ENCODE measurements around the gene B3GNT2. TPM values are rescaled to one million over a fixed set of nuclear protein-coding genes. Genes with fewer than 3 reads are reported as not detected.
A peak's percentile ranks its signal among the peaks of the same experiment; 100 is the strongest.
"Not testable (repeated sequence)": the region's sequence is repeated elsewhere in the genome, so short reads cannot be mapped to it uniquely, and the experiment has no call there.

Gene B3GNT2
- polyA plus RNA-seq, 1 experiment: 9.4 TPM

DNA sequence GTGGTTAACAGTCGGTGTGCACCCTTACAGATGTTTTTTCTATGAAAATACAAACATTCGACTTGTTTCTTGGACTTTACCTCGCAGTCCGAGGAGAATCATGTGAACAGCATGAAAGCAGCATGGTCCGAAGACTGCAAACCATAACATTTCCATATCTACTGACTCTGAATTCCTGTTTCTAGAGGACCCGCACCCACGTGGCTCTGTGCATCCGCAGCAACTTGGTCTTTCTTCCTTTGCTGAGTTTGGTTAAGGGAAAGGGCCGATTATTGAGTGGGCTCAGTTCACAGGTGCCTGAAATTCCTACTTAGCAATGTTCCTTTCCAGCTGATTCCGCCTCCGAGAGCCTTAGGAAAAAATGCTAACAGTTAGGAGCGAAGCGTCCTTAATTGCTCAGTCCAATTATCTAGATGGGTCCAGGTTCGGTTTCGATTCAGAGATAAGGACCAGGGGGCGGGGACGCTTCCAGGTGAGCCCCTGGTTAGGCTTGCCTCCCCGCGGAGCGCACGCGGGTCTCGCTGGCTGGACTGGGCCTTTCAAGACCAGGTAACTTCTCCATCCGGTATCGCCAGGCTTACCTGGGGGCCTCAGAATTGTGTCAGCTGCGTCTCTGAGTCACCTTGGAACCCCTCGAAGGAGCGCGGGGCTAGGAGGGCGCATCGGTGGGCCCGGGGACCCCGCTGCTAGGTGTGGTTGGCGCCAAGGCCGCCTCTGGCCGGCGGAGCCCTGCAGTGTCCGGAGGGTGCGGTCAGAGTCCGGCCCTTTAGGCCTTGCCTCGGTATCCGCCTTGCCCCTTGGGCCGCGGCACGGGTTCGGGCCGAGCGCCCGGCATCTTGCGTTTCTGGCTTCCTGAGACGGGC is 1.1 kb upstream of the B3GNT2 start:
- Histone ChIP-seq H3K27me3 (ENCODE audit: control insufficient read depth, insufficient read depth, low read length) (no peaks in the 10 kb centered on the region), H3K36me3 (ENCODE audit: control insufficient read depth, insufficient read depth, low read length) (no peaks in the 10 kb centered on the region), H3K4me3 (ENCODE audit: low read depth, low read length) (peak overlapping the region; percentile 96)
- CTCF ChIA-PET: interaction anchor here (1.1 kb wide), 1 partner anchor 216 kb away, joined by 4 read pairs; no protein-coding TSS in a partner anchor
- TF ChIP-seq, protein P1, sequence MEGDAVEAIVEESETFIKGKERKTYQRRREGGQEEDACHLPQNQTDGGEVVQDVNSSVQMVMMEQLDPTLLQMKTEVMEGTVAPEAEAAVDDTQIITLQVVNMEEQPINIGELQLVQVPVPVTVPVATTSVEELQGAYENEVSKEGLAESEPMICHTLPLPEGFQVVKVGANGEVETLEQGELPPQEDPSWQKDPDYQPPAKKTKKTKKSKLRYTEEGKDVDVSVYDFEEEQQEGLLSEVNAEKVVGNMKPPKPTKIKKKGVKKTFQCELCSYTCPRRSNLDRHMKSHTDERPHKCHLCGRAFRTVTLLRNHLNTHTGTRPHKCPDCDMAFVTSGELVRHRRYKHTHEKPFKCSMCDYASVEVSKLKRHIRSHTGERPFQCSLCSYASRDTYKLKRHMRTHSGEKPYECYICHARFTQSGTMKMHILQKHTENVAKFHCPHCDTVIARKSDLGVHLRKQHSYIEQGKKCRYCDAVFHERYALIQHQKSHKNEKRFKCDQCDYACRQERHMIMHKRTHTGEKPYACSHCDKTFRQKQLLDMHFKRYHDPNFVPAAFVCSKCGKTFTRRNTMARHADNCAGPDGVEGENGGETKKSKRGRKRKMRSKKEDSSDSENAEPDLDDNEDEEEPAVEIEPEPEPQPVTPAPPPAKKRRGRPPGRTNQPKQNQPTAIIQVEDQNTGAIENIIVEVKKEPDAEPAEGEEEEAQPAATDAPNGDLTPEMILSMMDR (IDR thresholded peaks at IDR 0.05; ENCODE audit: insufficient read depth, low read depth, low read length): no peak
- POLR2A ChIA-PET: no interaction called here
- no peak for DNase-seq (ENCODE audit: low read depth)

- Histone ChIP-seq H3K36me3 (ENCODE audit: control insufficient read depth, insufficient read depth, low read length) (no peaks in the 10 kb centered on the region), H3K27me3 (ENCODE audit: control insufficient read depth, insufficient read depth, low read length) (no peaks in the 10 kb centered on the region), H3K4me3 (ENCODE audit: low read depth, low read length) (peak overlapping the region; percentile 96)
- TF ChIP-seq, protein P1 (IDR thresholded peaks at IDR 0.05; ENCODE audit: insufficient read depth, low read depth, low read length): peak; percentile 20; the same call in 1 of the 2 replicates
- DNase-seq (ENCODE audit: low read depth): no peak
- ChIA-PET POLR2A (no interaction called here), CTCF (interaction anchor here (0.9 to 1.1 kb wide), 2 partner anchors 19 to 215 kb away, joined by 3 to 4 read pairs; no protein-coding TSS in a partner anchor)
Measured at GRCh38 chr2:62196278-62196901, 475 bp downstream of the B3GNT2 start.

DNA sequence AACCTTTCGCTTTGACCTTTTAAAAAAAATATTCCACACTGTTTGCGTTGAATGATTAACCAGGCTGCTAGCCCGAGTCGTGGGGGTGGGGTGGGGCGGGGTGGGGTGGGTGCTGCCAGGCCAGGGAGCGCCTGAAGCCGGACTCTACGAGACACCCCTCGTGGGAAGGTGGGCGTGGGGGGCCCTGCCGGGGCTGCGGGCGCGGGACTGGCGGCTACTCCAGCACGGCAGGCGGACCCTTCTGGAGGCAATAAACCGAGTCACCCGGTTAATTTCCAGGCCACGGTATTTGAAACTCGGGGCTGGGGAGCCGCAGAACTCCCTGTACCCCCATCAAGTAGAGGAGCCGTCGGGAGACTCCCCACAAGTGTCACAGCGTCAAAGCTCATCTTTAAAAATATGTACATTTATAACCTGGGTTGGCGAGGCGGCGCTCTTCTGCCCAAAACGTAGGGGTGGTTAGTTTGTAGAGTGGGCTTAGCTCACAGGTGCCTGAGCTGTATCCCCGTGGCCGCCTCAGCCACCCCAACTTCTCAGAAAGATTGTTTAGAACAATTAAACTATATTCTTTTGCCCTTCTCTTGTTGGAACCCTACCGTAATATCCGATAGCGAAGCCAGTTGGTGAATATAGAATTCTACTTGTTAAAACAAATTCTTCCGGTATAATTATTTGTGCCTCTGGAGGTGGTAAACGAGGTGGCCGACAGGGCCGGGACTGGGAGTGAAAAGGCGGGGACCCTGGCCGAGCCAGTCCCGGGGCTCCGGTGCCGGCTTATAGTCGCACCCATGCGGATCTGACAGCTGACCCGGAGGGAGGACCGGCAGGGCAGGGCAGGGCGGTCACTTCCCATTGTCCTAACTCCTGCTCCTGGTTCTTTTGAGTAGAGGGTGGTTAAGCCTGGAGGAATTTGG is 1.4 kb downstream of the B3GNT2 start:
- peak overlapping the region; percentile 96 for H3K4me3 ChIP-seq (ENCODE audit: low read depth, low read length)
- no peaks in the 10 kb centered on the region for H3K36me3 ChIP-seq (ENCODE audit: control insufficient read depth, insufficient read depth, low read length)
- POLR2A ChIA-PET: no interaction called here
- DNase-seq (ENCODE audit: low read depth): no peak
- CTCF ChIA-PET: interaction anchor here (0.5 to 0.9 kb wide), 2 partner anchors 18 to 109 kb away, joined by 3 read pairs; no protein-coding TSS in a partner anchor
- TF ChIP-seq, protein P1 (IDR thresholded peaks at IDR 0.05; ENCODE audit: insufficient read depth, low read depth, low read length): 0 out of 2 replicates have a peak, but pooled peaks have one; percentile 13
- no peaks in the 10 kb centered on the region for H3K27me3 ChIP-seq (ENCODE audit: control insufficient read depth, insufficient read depth, low read length)

DNA sequence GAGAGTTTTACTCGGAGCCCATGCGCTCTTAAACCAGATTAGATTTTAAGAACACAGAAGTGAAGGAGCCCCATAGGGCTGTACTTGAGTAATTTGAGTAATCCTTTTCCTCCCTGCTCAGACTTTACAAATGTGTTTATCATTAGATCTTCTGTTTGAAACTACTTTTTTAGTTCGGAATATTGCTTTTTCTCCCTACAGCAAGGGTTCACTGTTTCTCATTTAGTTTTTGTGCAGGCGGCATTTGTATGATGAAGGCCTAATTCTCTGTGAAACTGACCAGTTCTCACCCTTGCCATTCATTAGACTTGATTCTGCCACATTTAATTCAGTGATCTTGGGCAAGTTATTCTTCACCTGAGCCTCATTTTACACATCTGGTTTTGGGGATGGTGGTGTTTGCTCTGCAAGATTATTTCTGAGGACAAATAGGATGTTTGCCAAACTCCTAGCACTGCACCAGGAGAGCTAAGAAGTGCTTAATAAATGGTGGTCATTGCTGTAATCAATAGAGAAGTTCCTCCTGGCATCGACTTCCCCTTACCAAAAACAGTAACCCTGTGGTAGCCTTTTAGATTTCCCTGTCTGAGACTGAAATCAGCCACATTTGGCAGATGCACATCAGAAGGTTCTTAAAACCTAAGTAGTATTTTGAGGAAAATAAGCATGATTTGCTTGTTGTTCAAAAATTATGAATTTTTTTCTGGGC is 2.2 kb downstream of the B3GNT2 start:
- H3K36me3 ChIP-seq (ENCODE audit: control insufficient read depth, insufficient read depth, low read length): no peaks in the 10 kb centered on the region
- no peak for DNase-seq (ENCODE audit: low read depth)
- CTCF ChIA-PET: no interaction called here
- TF ChIP-seq, protein P1 (IDR thresholded peaks at IDR 0.05; ENCODE audit: insufficient read depth, low read depth, low read length): no peak
- peak overlapping the region; percentile 96 for H3K4me3 ChIP-seq (ENCODE audit: low read depth, low read length)
- no peaks in the 10 kb centered on the region for H3K27me3 ChIP-seq (ENCODE audit: control insufficient read depth, insufficient read depth, low read length)
- POLR2A ChIA-PET: no interaction called here

- DNase-seq (ENCODE audit: low read depth); H3K27me3 ChIP-seq (ENCODE audit: control insufficient read depth, insufficient read depth, low read length); CTCF ChIA-PET; POLR2A ChIA-PET; H3K4me3 ChIP-seq (ENCODE audit: low read depth, low read length); H3K36me3 ChIP-seq (ENCODE audit: control insufficient read depth, insufficient read depth, low read length): not testable (repeated sequence)
Measured at GRCh38 chr2:62198854-62199253, 2.9 kb downstream of the B3GNT2 start.

All from BJ (cell line).